Breast epithelium (tissue), 4 donors: ENCODE measurements around the gene CFAP45. TPM values are rescaled to one million over a fixed set of nuclear protein-coding genes. Genes with fewer than 3 reads are reported as not detected.
A peak's percentile ranks its signal among the peaks of the same experiment; 100 is the strongest.

ENCODE experiments used
- DNase-seq, 2 donors: peaks; one replicate each; pipeline ENCODE4 v3.0.0-alpha.2; 2019; ENCODE audit warnings: low spot score in 2 of 2
- H3K27ac ChIP-seq, 2 donors: fragments of 200-600 bp; sonication (generic) in 1 of 2; one replicate each; pipeline ENCODE4 v1.5.1; 2016 to 2019; ENCODE audit warnings: mild to moderate bottlenecking in 1 of 2
- H3K27me3 ChIP-seq, 2 donors: fragments of 200-600 bp; sonication (generic) in 1 of 2; one replicate each; pipeline versions ENCODE4 v1.5.1 to v1.6.0; 2017 to 2019; ENCODE audit warnings: control low read depth in 1 of 2, mild to moderate bottlenecking in 1 of 2
- H3K36me3 ChIP-seq: fragments of 200-600 bp; one replicate; pipeline ENCODE4 v1.5.1; 2019
- H3K4me1 ChIP-seq, 2 donors: fragments of 200-600 bp; sonication (generic); one replicate each; pipeline ENCODE4 v1.5.1; 2016 to 2019; ENCODE audit warnings: control low read depth in 1 of 2
- H3K4me3 ChIP-seq, 3 donors: fragments of 200-600 bp; sonication (generic); 1 replicate in 2 of 3; 2 replicates in 1 of 3; pipeline ENCODE4 v1.5.1; 2016 to 2019; ENCODE audit warnings: mild to moderate bottlenecking in 3 of 3, moderate library complexity in 2 of 3
- H3K9me3 ChIP-seq, 2 donors: fragments of 200-600 bp; sonication (generic) in 1 of 2; one replicate each; pipeline ENCODE4 v1.5.1; 2016 to 2019; ENCODE audit warnings: control low read depth in 1 of 2
- CTCF ChIP-seq, 3 donors: fragments of 450-650 bp; IDR thresholded peaks; one replicate each; pipeline ENCODE4 v1.5.1; 2016 to 2017; ENCODE audit warnings: antibody characterized with exemption in 3 of 3, mild to moderate bottlenecking in 3 of 3, moderate library complexity in 3 of 3
- POLR2A ChIP-seq: fragments of 450-650 bp; IDR thresholded peaks from one replicate; pipeline ENCODE4 v1.6.1; 2016; ENCODE audit warnings: antibody characterized with exemption, mild to moderate bottlenecking, moderate library complexity
- POLR2AphosphoS5 ChIP-seq, 3 donors: sonication (generic); formaldehyde crosslinking; IDR thresholded peaks; one replicate each; pipeline ENCODE4 v1.6.1; 2017; ENCODE audit warnings: antibody characterized with exemption in 3 of 3
- intact Hi-C: fragments of 100-400 bp; cut with DNase I; formaldehyde crosslinking; loops from one replicate; pipeline ENCODE4 v1.15.1; 2023; ENCODE audit warnings: low total_unique reads
- total RNA-seq, 3 donors: library from RNA; depleted of rRNA; stranded (reverse); fragments of >200 nt; gene quantifications; one replicate each; pipeline ENCODE4 v1.1.0, GENCODE V29; 2016

The CFAP45 gene
- total RNA-seq, 3 donors from 2014 or later, result 0.80 to 2.6 (median 2.6) TPM

GRCh38 chr1:159860456-159860855 is 39.5 kb downstream of the CFAP45 start:
- TF ChIP-seq POLR2A (no peak), POLR2AphosphoS5 (IDR thresholded peaks at IDR 0.05) (no peak), CTCF (IDR thresholded peaks at IDR 0.05) (no peak)
- H3K27me3 ChIP-seq, result no peaks in the 10 kb centered on the region
- H3K36me3 ChIP-seq, result no peaks in the 10 kb centered on the region
- H3K4me1 ChIP-seq, result no peaks in the 10 kb centered on the region
- H3K27ac ChIP-seq, result no peak overlapping the region
- H3K9me3 ChIP-seq, result no peaks in the 10 kb centered on the region
- no peak overlapping the region for H3K4me3 ChIP-seq
- intact Hi-C loops, result no loop called here
- DNase-seq, result no peak

GRCh38 chr1:159859767-159860322 is 40.1 kb downstream of the CFAP45 start:
- TF ChIP-seq POLR2AphosphoS5 (IDR thresholded peaks at IDR 0.05) (no peak), CTCF (IDR thresholded peaks at IDR 0.05) (no peak), POLR2A (no peak)

GRCh38 chr1:159857889-159858288 is 42.1 kb downstream of the CFAP45 start:
- Histone ChIP-seq H3K4me1 (no peaks in the 10 kb centered on the region), H3K36me3 (no peaks in the 10 kb centered on the region), H3K4me3 (no peak overlapping the region), H3K27ac (no peak overlapping the region), H3K9me3 (no peaks in the 10 kb centered on the region), H3K27me3 (no peaks in the 10 kb centered on the region)
- TF ChIP-seq POLR2A (no peak), POLR2AphosphoS5 (IDR thresholded peaks at IDR 0.05) (no peak), CTCF (IDR thresholded peaks at IDR 0.05) (no peak)
- intact Hi-C loops, result no loop called here
- no peak for DNase-seq

More at GRCh38 chr1:159859767-159860322, 40.1 kb downstream of the CFAP45 start:
- no peaks in the 10 kb centered on the region for H3K27me3 ChIP-seq
- DNase-seq, result no peak
- H3K4me1 ChIP-seq, result no peaks in the 10 kb centered on the region
- no peak overlapping the region for H3K27ac ChIP-seq
- H3K9me3 ChIP-seq, result no peaks in the 10 kb centered on the region
- intact Hi-C loops, result no loop called here
- no peaks in the 10 kb centered on the region for H3K36me3 ChIP-seq
- H3K4me3 ChIP-seq, result no peak overlapping the region

- H3K27me3 ChIP-seq, result no peaks in the 10 kb centered on the region
- H3K9me3 ChIP-seq, result no peaks in the 10 kb centered on the region
- no peaks in the 10 kb centered on the region for H3K4me1 ChIP-seq
- DNase-seq, result no peak
- H3K4me3 ChIP-seq, result no peak overlapping the region
- intact Hi-C loops, result no loop called here
- no peak overlapping the region for H3K27ac ChIP-seq
- no peaks in the 10 kb centered on the region for H3K36me3 ChIP-seq
- TF ChIP-seq POLR2A (no peak), POLR2AphosphoS5 (IDR thresholded peaks at IDR 0.05) (no peak), CTCF (IDR thresholded peaks at IDR 0.05) (no peak)
Observed at GRCh38 chr1:159856576-159856975, 43.4 kb downstream of the CFAP45 start.

GRCh38 chr1:159855709-159856108 is 44.3 kb downstream of the CFAP45 start:
- intact Hi-C loops, result no loop called here
- no peaks in the 10 kb centered on the region for H3K36me3 ChIP-seq
- TF ChIP-seq POLR2AphosphoS5 (IDR thresholded peaks at IDR 0.05), result no peak
- TF ChIP-seq CTCF (IDR thresholded peaks at IDR 0.05), result no peak
- TF ChIP-seq POLR2A, result no peak
- no peaks in the 10 kb centered on the region for H3K4me1 ChIP-seq
- H3K9me3 ChIP-seq, result no peaks in the 10 kb centered on the region
- peak overlapping the region in 1 of 3 donors; percentile 77 for H3K4me3 ChIP-seq
- DNase-seq, result no peak
- peak overlapping the region in 1 of 2 donors; percentile 95 for H3K27ac ChIP-seq
- H3K27me3 ChIP-seq, result no peaks in the 10 kb centered on the region
